SIG-M5 (cell line): Measurements from ENCODE around the gene CGB1.
"Not testable (repeated sequence)": the region's sequence is repeated elsewhere in the genome, so short reads cannot be mapped to it uniquely, and the experiment has no call there.

Source experiments
- DNase-seq: peaks from one replicate; lab custom pipeline; 2025; lab: John Stamatoyannopoulos, UW

The CGB1 gene

DNA sequence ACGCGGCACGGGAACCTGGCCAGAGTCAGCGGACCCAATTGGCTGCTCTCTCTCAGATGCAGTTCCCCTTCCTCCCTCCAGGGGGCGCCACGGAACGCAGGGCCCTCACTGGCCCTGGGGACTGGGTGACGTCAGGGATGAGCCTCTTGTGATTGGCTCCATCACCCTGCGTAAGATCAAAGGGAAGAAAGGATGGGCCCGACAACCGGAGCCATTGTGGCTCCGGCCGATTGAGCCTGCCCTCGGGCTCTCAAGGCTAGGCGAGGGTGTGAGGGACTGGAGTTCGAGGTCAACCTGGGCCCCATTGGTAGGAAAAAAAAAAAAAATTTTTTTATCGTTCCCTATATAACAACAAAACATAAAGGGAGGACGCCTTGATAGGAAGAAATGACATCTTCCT, at the start of gene CGB1:
Gene CGB1 (minus strand): TSS at position 81 of the 400 bp plus-strand sequence. CDS start 184 bp downstream, outside the sequence.
- DNase-seq = not testable (repeated sequence)

DNA sequence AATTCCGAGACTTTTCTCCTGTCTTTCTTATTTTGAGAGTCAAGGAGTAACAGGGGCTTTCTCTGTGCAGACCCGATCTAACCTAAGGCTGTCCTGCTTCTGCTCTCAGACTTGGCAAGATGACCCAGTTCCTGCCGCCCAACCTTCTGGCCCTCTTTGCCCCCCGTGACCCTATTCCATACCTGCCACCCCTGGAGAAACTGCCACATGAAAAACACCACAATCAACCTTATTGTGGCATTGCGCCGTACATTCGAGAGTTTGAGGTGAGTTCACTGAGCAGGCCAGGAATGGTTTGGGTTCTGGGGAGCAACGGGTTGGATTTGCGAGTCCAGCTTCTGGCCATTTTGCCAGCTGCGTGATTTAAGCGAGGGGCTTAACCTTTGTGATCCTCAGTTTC, 49.6 kb upstream of the CGB1 start:
- DNase-seq = no peak

DNA sequence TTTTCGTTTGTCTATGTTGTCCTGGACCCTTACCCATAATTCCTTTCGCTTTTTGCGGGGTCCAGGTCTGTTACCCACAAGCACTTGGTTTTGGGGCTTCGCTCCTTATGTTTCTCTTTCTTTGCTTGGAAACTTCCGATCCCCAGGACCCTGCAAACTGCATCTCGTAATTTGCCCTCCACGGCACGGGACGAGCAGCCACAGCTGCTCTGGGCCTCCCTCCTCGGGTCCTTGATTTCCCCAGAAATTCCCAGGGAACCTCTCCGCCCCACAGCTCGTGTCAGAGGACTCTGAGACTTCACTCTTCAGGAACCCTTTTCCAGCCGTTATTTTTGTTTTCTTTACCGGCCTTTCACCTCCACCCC, 49.2 kb upstream of the CGB1 start:
- DNase-seq = no peak

- DNase-seq = peak; percentile 80
Measured at GRCh38 chr19:49085020-49085867, 48.5 kb upstream of the CGB1 start, which contains the start of gene SNRNP70. Gene SNRNP70 (plus strand): TSS chr19:49085451. CDS start chr19:49086415, 964 bp downstream.

DNA sequence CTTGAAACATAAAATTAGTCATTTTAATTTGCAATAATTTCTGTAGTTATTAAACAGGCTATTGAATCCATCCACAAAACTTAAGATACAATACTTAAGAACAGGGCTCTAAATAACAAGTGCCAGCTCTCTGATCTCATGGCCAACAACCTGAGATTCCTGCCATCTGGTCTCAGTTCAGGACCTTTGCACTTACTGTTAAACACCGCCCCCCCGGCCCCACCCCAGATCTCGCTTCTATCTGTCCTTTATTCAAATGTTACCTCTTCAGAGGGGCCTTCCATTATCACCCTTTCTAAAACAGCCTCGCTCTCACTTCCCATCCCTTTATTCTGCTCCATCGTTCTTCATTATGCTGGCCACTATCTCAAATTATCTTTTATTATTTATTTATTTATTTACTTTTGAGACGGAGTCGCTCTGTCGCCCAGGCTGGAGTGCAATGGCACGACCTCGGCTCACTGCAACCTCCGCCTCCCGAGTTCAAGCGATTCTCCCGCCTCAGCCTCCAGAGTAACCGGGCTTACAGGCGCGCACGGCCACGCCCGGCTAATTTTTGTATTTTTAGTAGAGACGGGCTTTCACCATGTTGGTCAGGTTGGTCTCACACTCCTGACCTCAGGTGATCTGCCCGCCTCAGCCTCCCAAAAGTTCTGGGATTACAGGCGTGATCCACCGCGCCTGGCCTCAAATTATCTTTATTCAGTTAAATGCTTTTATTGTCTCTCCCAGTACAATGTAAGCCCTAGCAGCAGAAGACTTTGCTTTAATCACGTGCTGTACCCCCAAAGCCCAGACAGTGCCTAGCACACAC, 47.7 kb upstream of the CGB1 start:
- DNase-seq = no peak

GRCh38 chr19:49081273-49081672, 44.6 kb upstream of the CGB1 start:
- DNase-seq = no peak

DNA sequence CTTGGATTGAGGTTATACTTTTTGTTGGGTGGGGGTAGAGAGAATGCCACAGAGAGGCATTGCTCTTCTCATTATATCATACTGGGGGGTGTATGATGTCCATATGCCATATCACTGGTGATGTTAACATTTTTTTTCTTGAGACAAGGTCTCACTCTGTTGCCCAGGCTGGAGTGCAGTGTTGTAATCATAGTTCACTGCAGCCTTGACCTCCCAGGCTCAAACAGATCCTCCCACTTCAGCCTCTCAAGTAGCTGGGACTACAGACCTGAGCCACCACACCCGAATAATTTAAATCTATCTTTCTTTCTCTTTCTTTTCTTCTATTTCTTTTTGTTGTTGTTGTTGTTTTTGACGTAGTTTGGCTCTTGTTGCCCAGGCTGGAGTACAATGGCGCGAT, 43.7 kb upstream of the CGB1 start:
- no peak for DNase-seq

DNA sequence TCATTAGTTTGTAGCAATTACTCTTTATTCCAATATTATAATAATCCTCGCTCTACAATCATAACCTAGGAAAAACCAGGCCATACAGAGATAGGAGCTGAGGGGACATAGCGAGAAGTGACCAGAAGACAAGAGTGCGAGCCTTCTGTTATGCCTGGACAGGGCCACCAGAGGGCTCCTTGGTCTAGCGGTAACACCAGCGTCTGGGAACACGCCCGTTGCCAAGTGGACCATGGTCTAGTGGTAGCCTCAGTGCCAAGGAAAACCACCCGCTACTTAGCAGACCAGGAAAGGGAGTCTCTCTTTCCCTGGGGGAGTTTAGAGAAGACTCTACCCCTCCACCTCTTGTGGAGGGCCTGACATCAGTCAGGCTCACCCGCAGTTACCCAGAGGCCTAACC, 38.2 kb upstream of the CGB1 start:
- DNase-seq = not testable (repeated sequence)

DNA sequence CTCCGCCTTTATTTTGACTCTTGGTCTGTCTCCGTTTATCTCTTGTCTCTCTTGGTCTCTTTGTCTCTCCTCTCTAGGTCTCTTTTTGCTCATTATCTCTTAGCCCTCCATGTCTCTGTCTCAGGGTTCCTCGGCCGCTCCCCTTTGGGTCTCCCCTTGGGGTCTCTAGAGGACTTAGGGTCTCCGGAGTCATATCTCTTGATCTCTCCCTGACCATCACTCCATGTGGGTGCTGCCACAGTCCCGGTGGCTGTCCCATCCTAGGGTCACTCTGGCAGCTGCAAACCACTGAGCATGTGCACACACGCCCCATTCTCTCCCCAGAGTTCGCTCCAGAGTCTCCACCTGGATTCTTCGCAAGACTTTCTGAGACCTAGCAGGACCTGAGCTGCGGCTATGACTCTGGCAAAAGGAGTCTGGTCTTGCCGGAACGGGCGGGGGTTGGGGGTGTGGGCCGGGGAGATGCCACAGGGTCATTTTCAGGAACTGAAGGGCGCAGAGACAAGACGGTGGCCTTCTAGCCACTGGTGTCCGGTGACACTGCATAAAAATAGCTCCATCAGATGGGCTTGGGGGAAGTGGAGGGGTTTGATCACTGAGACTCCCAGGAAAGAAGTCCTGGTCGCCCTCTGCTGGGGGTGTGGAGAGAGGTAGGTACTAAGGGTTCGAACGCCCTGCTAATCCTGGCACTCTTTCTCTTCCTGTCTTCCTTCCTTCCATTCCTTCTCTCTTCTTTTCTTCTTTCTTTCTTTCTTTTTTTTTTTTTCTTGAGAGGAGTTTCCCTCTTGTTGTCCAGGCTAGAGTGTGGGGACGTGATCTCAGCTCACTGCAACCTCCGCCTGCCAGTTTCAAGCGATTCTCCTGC, 37.1 kb upstream of the CGB1 start:
- DNase-seq = no peak

GRCh38 chr19:49071860-49072547, 35.3 kb upstream of the CGB1 start:
- no peak for DNase-seq

DNA sequence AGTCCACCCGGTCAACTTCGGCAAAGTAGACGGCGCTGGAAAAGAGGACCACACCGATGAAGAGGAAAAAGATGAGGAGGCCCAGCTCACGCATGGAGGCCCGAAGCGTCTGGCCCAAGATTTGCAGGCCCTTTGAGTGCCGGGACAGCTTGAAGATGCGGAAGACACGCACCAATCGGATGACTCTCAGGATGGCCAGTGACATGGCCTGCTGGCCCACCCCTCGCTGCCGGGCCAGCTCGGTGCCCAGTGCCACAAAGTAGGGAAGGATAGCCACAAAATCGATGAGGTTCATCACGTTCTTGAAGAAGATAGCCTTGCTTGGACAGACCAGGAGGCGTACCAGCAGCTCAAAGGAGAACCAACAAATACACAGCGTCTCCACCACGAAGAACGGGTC, 33.7 kb upstream of the CGB1 start:
- no peak for DNase-seq

- no peak for DNase-seq
Measured at GRCh38 chr19:49069026-49069425, 32.3 kb upstream of the CGB1 start.

- DNase-seq = no peak
Measured at GRCh38 chr19:49067554-49067953, 30.9 kb upstream of the CGB1 start.

- no peak for DNase-seq
Measured at GRCh38 chr19:49065905-49066512, 29.3 kb upstream of the CGB1 start.

DNA sequence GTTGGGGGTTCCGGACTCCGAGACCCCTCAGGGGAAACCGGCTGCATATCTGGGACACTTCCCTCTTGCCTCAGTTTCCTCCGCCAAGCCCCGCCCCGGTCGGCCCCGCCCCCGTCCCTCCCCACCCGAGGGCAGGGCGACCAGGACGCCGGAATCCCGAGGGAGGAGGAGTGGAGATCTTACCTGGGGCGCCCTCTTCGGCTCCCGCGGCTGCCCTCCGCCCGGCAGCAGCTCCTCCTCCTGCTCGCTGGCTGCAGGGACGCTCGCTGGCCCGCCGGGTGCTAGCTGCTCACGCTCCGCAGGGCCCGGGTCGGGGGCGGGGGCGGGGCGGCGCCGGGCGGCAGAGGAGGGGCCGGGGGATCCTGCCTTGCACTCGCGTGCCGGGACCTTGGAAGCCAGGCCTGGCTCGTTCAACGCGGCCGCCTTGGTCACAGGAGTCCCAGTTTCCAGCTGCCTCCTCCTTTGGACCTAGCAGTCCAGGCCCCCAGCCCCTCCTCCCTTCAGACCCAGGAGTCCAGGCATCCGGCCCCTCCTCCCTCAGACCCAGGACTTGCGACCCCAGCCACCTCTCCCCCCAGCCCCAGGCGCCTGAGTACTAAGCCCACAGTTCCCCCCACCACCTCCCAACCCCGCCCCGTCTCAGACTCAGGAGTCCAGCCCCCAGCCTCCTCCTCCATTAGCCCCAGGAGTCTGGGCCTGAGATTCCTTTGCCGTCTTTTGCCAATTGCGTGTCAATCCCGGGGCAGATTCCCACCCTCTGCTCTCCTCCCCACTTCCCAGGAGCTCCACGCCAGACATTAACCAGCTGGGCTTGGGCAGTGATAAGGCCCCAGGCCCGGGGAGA, 28.3 kb upstream of the CGB1 start, which contains the start of gene NTF4:
Gene NTF4 (minus strand): TSS at position 51 of the 844 bp plus-strand sequence. CDS start 2,821 bp downstream, outside the sequence.
- DNase-seq = no peak

- no peak for DNase-seq
Measured at GRCh38 chr19:49064029-49064629, 27.4 kb upstream of the CGB1 start.

- DNase-seq = no peak
Measured at GRCh38 chr19:49061445-49061844, 24.8 kb upstream of the CGB1 start.

- no peak for DNase-seq
Measured at GRCh38 chr19:49061000-49061399, 24.3 kb upstream of the CGB1 start.

GRCh38 chr19:49059053-49059452, 22.4 kb upstream of the CGB1 start:
- no peak for DNase-seq

GRCh38 chr19:49058562-49058961, 21.9 kb upstream of the CGB1 start:
- no peak for DNase-seq
